ENCODE measurements around the gene HTT-AS. TPM values are rescaled to one million over a fixed set of nuclear protein-coding genes. Genes with fewer than 3 reads are reported as not detected.

HTT-AS gene
- total and polyA plus RNA-seq, 8 donors = not detected

GRCh38 chr4:3114377-3114776 lies 40.0 kb upstream of the HTT-AS start:
- Histone ChIP-seq H3K27me3 (no peaks in the 10 kb centered on the region), H3K36me3 (peaks cover 0 to 80% of the 10 kb centered on the region in 2 donors), H3K4me1 (peaks cover 0 to 1% of the 10 kb centered on the region in 2 donors), H3K27ac (peak overlapping the region in 1 of 2 donors; percentile 4), H3K4me3 (no peak overlapping the region), H3K9me3 (no peaks in the 10 kb centered on the region)
- intact Hi-C loops (cut with DNase I) = no loop called here
- ATAC-seq (no peak), DNase-seq (no peak)
- no peak for TF ChIP-seq CTCF (IDR thresholded peaks at IDR 0.05)

- Histone ChIP-seq H3K27me3 (no peaks in the 10 kb centered on the region), H3K9me3 (no peaks in the 10 kb centered on the region), H3K36me3 (peaks cover 0 to 89% of the 10 kb centered on the region in 2 donors), H3K27ac (no peak overlapping the region), H3K4me1 (peaks cover 0 to 17% of the 10 kb centered on the region in 2 donors), H3K4me3 (no peak overlapping the region)
- ATAC-seq (peak; percentile 71), DNase-seq (no peak)
- TF ChIP-seq CTCF (IDR thresholded peaks at IDR 0.05) = no peak
- intact Hi-C loops (cut with DNase I) = no loop called here
Observed at GRCh38 chr4:3112609-3113469, 38.5 kb upstream of the HTT-AS start.

DNA sequence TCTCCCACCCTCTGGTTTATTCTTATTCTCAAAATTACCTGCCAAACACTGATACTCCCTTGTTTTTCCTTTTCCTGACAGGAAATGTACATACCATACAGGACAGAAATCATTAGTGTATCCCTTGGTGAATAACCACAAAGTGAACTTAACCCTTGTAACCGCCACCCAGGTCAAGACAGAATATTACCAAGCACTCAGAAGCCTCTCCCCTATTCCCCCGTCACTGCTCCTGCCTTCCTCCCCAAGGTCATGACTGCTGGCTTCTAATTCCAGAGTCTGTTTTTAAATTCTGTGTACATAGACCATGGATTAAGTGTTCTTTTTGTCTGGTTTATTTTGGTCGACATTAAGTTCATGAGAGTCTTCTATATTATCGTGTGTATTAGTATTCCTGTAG lies 37.9 kb upstream of the HTT-AS start:
- Histone ChIP-seq H3K4me1 (peaks cover 1 to 22% of the 10 kb centered on the region in 2 donors), H3K27ac (peak overlapping the region in 1 of 2 donors; percentile 57), H3K36me3 (peaks cover 0 to 89% of the 10 kb centered on the region in 2 donors)

GRCh38 chr4:3111461-3111860 lies 37.1 kb upstream of the HTT-AS start:
- ATAC-seq = no peak
- peak overlapping the region in 1 of 2 donors; percentile 57 for H3K27ac ChIP-seq
- peak in 1 of 4 donors; percentile 10 for DNase-seq

More for the DNA sequence above, 37.9 kb upstream of the HTT-AS start:
- Histone ChIP-seq H3K27me3 (no peaks in the 10 kb centered on the region), H3K4me3 (no peak overlapping the region), H3K9me3 (no peaks in the 10 kb centered on the region)
- intact Hi-C loops (cut with DNase I) = no loop called here
- TF ChIP-seq CTCF (IDR thresholded peaks at IDR 0.05) = no peak
- ATAC-seq (no peak), DNase-seq (no peak)

More at GRCh38 chr4:3111461-3111860, 37.1 kb upstream of the HTT-AS start:
- H3K4me3 ChIP-seq = no peak overlapping the region
- no peak for TF ChIP-seq CTCF (IDR thresholded peaks at IDR 0.05)
- peaks cover 6 to 30% of the 10 kb centered on the region in 2 donors for H3K4me1 ChIP-seq
- H3K36me3 ChIP-seq = peaks cover 0 to 85% of the 10 kb centered on the region in 2 donors
- no peaks in the 10 kb centered on the region for H3K27me3 ChIP-seq
- intact Hi-C loops (cut with DNase I) = no loop called here
- no peaks in the 10 kb centered on the region for H3K9me3 ChIP-seq
